WTC11 (cell line): ENCODE results near the gene SECTM1.

Source experiments
- CBFB ChIP-seq: sonication (generic); formaldehyde crosslinking; IDR thresholded peaks from 2 replicates; pipeline ENCODE4 v1.8.1; 2022; ENCODE audit warnings: mild to moderate bottlenecking, low read depth, missing genetic modification reagents
- CREB1 ChIP-seq: sonication (generic); formaldehyde crosslinking; IDR thresholded peaks from 2 replicates; pipeline ENCODE4 v1.8.0; 2023; ENCODE audit warnings: mild to moderate bottlenecking, missing genetic modification reagents
- NFYB ChIP-seq: sonication (generic); formaldehyde crosslinking; conservative IDR thresholded peaks from 2 replicates; pipeline ENCODE4 v1.8.0; 2022; ENCODE audit warnings: low read depth, missing genetic modification reagents
- OVOL2 ChIP-seq: fragments of 250-450 bp; sonication (Bioruptor Pico); IDR thresholded peaks from 2 replicates; pipeline ENCODE4 v1.9.0; 2021; ENCODE audit warnings: mild to moderate bottlenecking, borderline replicate concordance
- TEAD4 ChIP-seq: sonication (generic); formaldehyde crosslinking; IDR thresholded peaks from 2 replicates; pipeline ENCODE4 v1.8.0; 2022; ENCODE audit warnings: mild to moderate bottlenecking, missing genetic modification reagents
- ZNF121 ChIP-seq: sonication (generic); formaldehyde crosslinking; IDR thresholded peaks from 2 replicates; pipeline ENCODE4 v1.8.0; 2023; ENCODE audit warnings: missing genetic modification reagents
- ZNF396 ChIP-seq: fragments of 250-450 bp; sonication (Bioruptor Pico); IDR thresholded peaks from 2 replicates; pipeline ENCODE4 v1.8.0; 2021; ENCODE audit warnings: mild to moderate bottlenecking, moderate library complexity, borderline replicate concordance
- TF ChIP-seq, protein P1 (sequence below): fragments of 200-600 bp; IDR thresholded peaks from 2 replicates; pipeline ENCODE4 v1.8.0; 2022; ENCODE audit warnings: antibody characterized with exemption

DNA sequence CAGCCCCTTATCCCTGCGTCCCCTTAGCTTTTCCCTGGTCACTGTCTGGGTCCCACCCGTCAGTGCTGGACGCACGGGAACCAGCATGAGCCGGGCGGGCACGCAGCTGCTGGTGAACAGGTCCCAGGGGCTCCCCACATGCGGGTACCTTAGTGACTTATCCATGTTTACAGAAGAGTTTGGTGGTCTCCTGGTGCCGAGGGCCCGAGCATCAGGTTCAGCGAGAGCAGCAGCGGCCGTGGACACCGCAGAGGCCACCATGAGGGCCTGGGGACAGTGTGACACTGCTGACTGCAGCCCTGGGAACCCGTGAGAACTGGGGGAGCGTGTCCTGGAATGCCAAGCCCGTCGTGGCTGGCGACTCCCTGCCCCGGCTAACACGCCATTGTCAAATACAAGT lies 22.7 kb downstream of the SECTM1 start:
- TF ChIP-seq, protein P1, sequence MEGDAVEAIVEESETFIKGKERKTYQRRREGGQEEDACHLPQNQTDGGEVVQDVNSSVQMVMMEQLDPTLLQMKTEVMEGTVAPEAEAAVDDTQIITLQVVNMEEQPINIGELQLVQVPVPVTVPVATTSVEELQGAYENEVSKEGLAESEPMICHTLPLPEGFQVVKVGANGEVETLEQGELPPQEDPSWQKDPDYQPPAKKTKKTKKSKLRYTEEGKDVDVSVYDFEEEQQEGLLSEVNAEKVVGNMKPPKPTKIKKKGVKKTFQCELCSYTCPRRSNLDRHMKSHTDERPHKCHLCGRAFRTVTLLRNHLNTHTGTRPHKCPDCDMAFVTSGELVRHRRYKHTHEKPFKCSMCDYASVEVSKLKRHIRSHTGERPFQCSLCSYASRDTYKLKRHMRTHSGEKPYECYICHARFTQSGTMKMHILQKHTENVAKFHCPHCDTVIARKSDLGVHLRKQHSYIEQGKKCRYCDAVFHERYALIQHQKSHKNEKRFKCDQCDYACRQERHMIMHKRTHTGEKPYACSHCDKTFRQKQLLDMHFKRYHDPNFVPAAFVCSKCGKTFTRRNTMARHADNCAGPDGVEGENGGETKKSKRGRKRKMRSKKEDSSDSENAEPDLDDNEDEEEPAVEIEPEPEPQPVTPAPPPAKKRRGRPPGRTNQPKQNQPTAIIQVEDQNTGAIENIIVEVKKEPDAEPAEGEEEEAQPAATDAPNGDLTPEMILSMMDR = no peak
- TF ChIP-seq OVOL2 (CRISPR knock-in tag) = no peak
- no peak for TF ChIP-seq CBFB
- TF ChIP-seq NFYB (CRISPR knock-in tag) = no peak
- no peak for TF ChIP-seq TEAD4
- TF ChIP-seq ZNF121 (CRISPR knock-in tag) = no peak
- TF ChIP-seq CREB1 = no peak
- no peak for TF ChIP-seq ZNF396 (CRISPR knock-in tag)
